SW 1271 (cell line): ENCODE measurements around the gene CLEC4C.

Experiments
- DNase-seq, 2 experiments: peaks; one replicate each; lab custom pipeline; 2025; lab: John Stamatoyannopoulos, UW

The CLEC4C gene

DNA sequence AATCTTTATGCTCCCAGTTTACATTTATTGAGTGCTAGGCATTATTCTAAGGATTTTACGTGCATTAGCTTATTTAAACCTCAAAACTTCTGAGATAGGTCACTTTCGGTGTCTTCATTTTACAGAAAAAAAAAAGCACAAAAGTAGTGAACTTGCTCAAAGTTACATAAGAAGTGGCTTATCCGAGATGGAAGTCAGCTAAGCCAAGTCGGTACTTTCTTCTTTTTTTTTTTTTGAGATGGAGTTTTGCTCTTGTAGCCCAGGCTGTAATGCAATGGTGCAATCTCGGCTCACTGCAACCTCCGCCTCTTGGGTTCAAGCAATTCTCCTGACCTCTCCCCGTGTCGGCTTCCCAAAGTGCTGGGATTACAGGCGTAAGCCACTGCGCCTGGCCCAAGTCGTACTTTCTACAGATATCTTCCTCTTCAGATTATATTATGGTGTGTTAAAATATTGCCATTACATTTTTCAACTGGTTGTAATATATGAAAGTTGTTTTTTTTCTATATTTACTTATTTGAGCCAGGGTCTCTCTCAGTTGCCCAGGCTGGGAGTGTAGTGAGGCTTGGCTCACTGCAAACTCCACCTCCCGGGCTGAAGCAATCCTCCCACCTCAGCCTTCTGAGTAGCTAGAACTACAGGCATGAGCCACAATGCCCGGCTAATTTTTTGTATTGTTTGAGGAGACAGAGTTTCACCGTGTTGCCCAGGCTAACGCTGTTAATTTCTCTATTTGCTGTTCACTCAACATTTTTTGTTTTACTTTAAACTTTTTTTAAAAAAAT lies 27.0 kb downstream of the CLEC4C start:
- no peak for DNase-seq

DNA sequence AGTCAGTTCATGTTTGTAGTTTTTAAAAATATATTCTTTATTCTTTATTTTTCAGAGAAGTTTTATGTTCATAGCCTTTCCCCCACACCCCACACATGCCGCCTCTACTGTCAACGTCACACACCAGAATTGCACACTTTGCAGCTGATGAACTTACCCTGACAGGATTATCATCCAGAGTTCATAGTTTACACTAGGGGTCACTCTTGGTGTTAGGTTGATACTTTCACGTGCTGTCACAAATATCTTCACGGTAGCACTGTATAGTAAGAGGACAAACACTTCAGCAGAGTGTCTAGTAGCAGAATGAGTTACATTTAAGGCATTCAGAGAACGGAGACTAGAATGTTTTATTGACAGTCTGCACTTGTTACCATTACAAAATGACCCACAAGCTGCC lies 30.8 kb downstream of the CLEC4C start:
- DNase-seq: peak; percentile 29 to 41

DNA sequence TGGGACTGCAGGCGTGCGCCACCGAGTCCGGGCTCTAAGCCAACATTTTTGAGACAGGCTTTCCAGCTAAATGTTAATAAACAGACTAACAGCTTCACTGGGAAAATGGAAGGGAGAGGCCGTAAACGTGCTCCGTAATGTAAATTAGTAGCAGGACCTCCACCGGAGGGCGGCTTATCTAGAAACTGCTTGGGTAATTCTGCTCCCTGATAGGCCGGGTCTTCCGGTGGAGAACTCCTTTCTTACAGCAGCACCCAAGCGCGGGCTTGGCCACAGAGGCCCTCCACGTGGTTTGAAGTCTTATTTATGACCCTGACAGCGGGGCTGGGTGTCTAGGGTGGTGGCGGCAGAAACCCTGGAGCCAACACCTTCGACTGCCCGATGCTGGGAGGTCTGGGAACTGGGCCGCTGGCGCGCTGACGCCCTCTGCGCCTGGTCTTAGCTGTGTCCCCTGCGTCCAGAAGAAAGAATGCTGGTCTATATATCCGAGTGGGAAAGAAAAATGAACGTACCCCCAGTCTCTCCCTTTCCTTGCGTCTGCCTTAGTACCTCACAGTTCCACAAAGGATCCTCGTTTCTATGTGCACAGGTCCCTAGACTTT lies 34.2 kb downstream of the CLEC4C start:
- no peak for DNase-seq

DNA sequence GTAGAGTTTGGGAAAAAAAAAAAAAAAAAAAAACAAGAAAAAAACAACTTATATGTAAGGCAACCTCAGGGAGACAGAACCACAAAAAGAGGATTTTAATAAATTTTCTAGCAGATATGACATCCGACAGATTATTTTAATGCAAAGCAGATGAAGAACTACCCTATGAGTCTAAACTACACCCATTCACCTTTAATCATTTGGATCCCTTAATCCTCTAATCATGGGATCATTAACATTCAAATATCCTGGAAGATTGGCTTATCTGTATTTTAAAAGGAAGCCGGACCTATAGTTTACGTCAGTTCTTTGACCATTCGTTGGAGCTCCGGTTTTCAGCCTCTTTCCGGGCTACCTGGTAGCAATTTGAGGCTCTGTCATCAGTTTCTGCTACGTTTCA lies 36.0 kb downstream of the CLEC4C start, which contains the start of gene DPPA3:
TSS of gene DPPA3 (plus strand) at position 301 of the 400 bp plus-strand sequence. CDS start 138 bp downstream, outside the sequence.
- no peak for DNase-seq

DNA sequence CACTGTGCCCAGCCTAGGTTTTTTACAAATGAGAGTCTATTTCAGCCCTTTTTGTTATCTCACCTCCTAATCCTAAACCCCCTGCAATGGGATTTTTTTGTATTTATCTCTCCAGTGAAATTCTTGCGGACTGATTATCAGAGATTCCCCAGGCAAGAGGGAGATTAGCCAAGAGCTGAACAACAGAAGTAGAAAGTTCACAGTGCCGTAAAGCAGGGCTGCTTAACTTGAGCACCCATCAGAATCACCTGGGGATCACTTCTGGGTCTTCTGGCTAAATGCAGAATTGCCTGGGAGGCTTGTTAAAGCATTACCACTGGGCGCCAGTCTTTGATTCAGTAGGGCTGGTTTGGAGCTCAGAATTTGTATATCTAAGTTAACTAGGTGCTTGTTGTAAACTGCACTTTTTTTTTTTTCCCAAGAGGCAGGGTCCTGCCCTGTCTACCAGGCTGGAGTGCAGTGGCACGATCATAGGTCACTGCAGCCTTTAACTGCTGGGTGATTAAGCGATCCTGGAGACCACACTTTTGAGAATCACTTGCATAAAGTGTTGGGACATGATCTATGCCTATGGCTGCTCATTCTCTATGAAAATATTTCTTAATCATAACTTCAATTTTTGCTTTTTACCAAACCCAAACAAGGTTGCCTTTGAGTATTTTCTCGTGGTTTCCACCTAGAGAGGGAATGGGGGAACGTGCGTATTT lies 37.1 kb downstream of the CLEC4C start:
- DNase-seq: no peak

DNA sequence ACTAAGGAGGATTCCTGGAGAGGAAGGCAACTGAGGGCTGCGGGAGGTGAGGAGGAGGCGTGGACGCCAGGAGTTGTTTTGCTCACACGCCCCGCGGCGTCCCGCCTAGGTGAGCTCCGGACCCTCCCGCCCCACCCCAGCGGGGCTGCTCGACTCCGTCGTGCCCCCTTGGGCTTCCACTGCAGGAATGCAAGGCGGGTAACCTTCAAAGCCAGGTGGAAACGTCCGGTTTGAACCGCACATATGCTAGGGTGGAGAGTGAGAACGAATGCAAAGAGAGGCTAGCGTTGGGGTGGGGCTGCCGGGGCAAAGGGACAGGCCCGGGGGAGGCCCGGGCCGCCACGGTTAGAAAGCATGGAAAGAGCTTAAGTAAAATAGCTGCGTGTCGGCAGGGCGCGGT lies 41.3 kb downstream of the CLEC4C start:
- DNase-seq: no peak

DNA sequence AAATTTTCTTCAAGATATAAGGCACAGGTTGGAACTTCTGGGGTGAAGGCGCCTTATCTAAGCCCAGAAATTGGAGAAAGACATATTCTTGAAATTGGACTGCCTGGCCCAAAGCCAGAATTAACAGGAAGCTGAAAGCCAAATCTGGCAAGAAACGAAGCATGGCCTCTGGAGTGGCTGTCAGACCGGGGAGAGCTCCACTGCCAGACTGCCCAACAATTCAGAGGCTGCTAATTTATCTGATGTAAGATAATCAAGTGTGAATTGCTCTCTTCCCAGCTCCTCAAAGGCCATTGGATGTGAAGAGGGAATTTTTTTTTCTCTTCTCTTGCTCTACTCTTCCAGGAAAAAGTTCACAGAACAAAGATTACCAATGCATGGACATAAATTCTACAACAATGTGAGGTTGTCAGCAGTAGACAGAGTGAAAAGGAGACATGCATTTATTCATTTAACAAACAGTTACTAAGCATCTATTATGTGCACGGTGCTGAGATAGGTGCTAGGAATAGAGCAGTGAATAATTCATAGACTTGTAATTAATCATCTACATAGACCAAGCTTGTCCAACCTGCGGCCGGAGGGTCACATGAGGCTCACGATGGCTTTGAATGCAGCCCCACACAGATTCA lies 51.5 kb downstream of the CLEC4C start, which contains the start of gene GDF3:
TSS of gene GDF3 (minus strand) at position 210 of the 632 bp plus-strand sequence. CDS start at position 163, 47 bp downstream.
- DNase-seq: no peak

DNA sequence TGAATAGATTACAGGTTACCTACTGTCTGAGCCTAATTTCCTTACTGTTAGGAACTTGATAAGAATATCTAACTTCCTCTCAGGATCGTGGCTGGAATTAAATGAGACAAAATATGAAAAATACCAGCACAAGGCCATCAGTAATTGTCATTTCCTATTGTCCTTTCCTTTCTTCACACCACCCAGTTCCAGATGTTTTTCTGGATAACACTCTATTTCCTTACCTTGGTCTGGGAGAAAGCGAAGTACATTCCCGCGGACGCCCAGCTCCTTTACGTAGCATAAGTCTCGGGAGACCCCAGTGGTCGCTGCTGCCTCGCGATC lies 52.0 kb downstream of the CLEC4C start:
- no peak for DNase-seq

DNA sequence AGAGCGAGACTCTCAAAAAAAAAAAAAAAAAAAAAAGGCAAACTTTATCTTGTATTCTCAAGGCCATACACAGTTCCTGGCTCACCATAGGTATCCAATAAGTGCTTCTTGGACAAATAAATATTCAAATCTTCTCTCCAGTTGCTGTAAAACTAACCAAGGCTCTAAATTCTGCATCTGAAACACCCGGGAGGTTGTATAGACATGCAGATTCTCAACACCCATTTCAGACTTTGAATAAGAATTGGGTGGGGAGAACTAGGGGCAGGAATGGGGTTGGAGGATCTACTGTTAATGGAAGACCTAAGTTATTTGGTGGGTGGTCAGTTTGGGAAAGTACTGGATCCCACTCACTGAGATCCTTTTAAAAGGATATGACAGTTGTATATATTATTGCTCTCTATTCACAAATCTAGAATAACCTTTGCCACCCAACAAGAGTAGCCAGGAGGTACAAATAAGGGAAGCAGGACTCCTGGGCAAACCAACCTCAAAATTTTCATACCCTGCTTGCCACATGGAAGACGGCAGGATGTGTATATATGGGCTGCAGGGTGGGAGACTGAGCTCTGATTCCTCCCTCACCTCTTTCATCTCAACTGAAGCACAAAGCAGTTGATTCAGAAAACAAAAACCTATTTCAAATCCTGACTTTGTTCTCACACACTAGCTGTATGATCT lies 52.5 kb downstream of the CLEC4C start:
- DNase-seq: no peak

DNA sequence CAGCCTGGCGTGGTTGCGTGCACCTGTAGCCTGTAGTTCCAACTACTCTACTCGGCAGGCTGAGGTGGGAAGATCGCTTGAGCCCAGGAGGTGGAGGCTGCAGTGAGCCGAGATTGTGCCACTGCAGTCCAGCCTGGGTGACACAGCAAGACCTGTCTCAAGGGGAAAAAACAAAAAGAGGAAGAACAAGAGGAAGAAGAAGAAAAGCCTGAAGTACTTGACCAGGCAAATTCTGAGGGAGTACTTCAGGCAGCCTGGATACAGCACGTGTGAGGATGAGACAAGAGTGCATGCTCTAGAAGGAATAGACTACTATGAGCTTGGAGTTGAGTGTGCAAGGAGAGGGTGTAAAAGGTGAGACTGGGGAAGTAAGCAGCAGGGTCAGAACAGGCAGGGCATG lies 53.4 kb downstream of the CLEC4C start:
- no peak for DNase-seq

DNA sequence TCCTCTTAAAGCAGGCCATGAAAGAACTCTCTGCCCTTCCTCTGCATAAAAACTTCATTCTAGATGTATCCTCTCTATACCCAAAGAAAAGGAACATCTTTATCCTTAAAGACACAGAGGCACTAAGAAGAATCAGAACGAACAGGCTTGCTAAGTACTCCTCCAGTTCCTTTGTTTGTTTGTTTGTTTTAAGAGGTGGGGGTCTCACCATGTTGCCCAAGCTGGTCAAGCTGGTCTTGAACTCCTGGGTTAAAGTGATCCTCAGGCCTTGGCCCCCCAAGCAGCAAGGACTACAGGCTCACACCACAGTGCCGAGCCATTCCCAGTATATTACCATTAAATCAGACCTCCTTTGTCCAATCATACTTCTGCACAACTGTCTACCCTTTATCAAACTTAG lies 65.6 kb downstream of the CLEC4C start:
- no peak for DNase-seq
